B cell (primary cell): ENCODE data around the gene NTMT1. TPM values are rescaled to one million over a fixed set of nuclear protein-coding genes. Genes with fewer than 3 reads are reported as not detected.

Experiments
- ATAC-seq: fragments of 200-7000 bp; cut with Tn5 transposase; one replicate; pipeline ENCODE4 v1.10.0; 2021; ENCODE audit warnings: low read depth, mild to moderate bottlenecking, moderate number of reproducible peaks, moderate library complexity
- CTCF ChIA-PET: fragments of 350-600 bp; sonication (Branson Sonifier 250); formaldehyde crosslinking; loops from one replicate; lab custom pipeline; 2021; ENCODE audit warnings: antibody characterized with exemption, inconsistent platforms; lab: Charles Lee
- POLR2A ChIA-PET: fragments of 350-600 bp; sonication (Branson Sonifier 250); formaldehyde crosslinking; loops from one replicate; lab custom pipeline; 2021; ENCODE audit warnings: antibody characterized with exemption; lab: Charles Lee
- DNase-seq: peaks from one replicate; pipeline ENCODE4 v3.0.0; 2013
- H2AFZ ChIP-seq: 2 replicates; pipeline ENCODE4 v1.6.1; 2012; ENCODE audit warnings: mild to moderate bottlenecking, low read depth, low read length; ENCODE audit not compliant: insufficient read depth, poor library complexity, severe bottlenecking
- H3K27ac ChIP-seq, 2 donors: 1 replicate in 1 of 2; 2 replicates in 1 of 2; pipeline ENCODE4 v1.5.1; 2012 to 2013; ENCODE audit warnings: low read length in 2 of 2, mild to moderate bottlenecking in 2 of 2, moderate library complexity in 1 of 2
- H3K27me3 ChIP-seq, 4 experiments: fragments of 200-600 bp in 1 of 4; sonication (generic) in 1 of 4; replicated peaks in 1 of 4; 1 replicate in 2 of 4; 2 replicates in 2 of 4; pipeline versions ENCODE4 v1.6.1 to v1.7.0; 2013 to 2016; ENCODE audit warnings: low read length in 3 of 4, mild to moderate bottlenecking in 2 of 4, mixed read lengths in 1 of 4, moderate library complexity in 1 of 4; ENCODE audit not compliant: insufficient read depth in 4 of 4, control insufficient read depth in 3 of 4; ENCODE audit errors: control extremely low read depth in 1 of 4
- H3K36me3 ChIP-seq, 2 experiments: replicated peaks in 1 of 2; 1 replicate in 1 of 2; 2 replicates in 1 of 2; pipeline versions ENCODE4 v1.6.1 to v1.7.1; 2013; ENCODE audit warnings: low read length in 1 of 2; ENCODE audit not compliant: insufficient read depth in 2 of 2, control insufficient read depth in 1 of 2; ENCODE audit errors: control extremely low read depth in 1 of 2, extremely low read depth in 1 of 2
- H3K4me1 ChIP-seq, 2 donors: fragments of 200-600 bp in 1 of 2; sonication (generic) in 1 of 2; 1 replicate in 1 of 2; 2 replicates in 1 of 2; pipeline versions ENCODE4 v1.5.1 to v1.6.1; 2013 to 2017; ENCODE audit warnings: low read length in 2 of 2; ENCODE audit not compliant: control insufficient read depth in 2 of 2, insufficient read depth in 2 of 2
- H3K4me2 ChIP-seq: replicated peaks from 2 replicates; pipeline ENCODE3; 2012; ENCODE audit warnings: mild to moderate bottlenecking, low read depth, low read length; ENCODE audit not compliant: poor library complexity, severe bottlenecking
- H3K4me3 ChIP-seq, 5 experiments: fragments of 200-600 bp in 1 of 5; sonication (generic) in 1 of 5; 1 replicate in 3 of 5; 2 replicates in 2 of 5; pipeline versions ENCODE4 v1.5.1 to v1.7.0; 2011 to 2016; ENCODE audit warnings: low read length in 4 of 5, mild to moderate bottlenecking in 4 of 5, low read depth in 2 of 5, control low read depth in 1 of 5, moderate library complexity in 1 of 5; ENCODE audit not compliant: insufficient read depth in 1 of 5; ENCODE audit errors: control extremely low read depth in 1 of 5, extremely low read depth in 1 of 5
- H3K79me2 ChIP-seq: fragments of 200-600 bp; sonication (generic); one replicate; pipeline ENCODE4 v1.6.0; 2016; ENCODE audit warnings: low read length; ENCODE audit not compliant: control insufficient read depth, insufficient read depth
- H3K9ac ChIP-seq: fragments of 200-600 bp; sonication (generic); 2 replicates; pipeline ENCODE4 v1.6.1; 2017; ENCODE audit warnings: mild to moderate bottlenecking, low read length, moderate library complexity
- H3K9me3 ChIP-seq, 3 donors: one replicate each; pipeline versions ENCODE4 v1.6.1 to v1.7.1; 2013; ENCODE audit warnings: low read length in 2 of 3; ENCODE audit not compliant: control insufficient read depth in 2 of 3, insufficient read depth in 1 of 3; ENCODE audit errors: control extremely low read depth in 1 of 3
- H4K20me1 ChIP-seq: 2 replicates; pipeline ENCODE4 v1.6.0; 2012; ENCODE audit warnings: mild to moderate bottlenecking, low read length; ENCODE audit not compliant: insufficient read depth, control insufficient read depth, poor library complexity, severe bottlenecking
- H3K27ac Mint-ChIP-seq: one replicate; pipeline ENCODE4 v1.8.0; 2021; ENCODE audit warnings: mixed read lengths
- H3K27me3 Mint-ChIP-seq: one replicate; pipeline ENCODE4 v1.8.0; 2021; ENCODE audit warnings: mixed read lengths
- H3K4me1 Mint-ChIP-seq: one replicate; pipeline ENCODE4 v1.8.0; 2021; ENCODE audit warnings: mixed read lengths
- H3K4me3 Mint-ChIP-seq: one replicate; pipeline ENCODE4 v1.8.0; 2021; ENCODE audit warnings: mixed read lengths
- H3K9me3 Mint-ChIP-seq: one replicate; pipeline ENCODE4 v1.8.0; 2022; ENCODE audit warnings: mixed read lengths; ENCODE audit not compliant: insufficient read depth
- EZH2 ChIP-seq: IDR thresholded peaks from 2 replicates; pipeline ENCODE4 v1.6.1; 2012; ENCODE audit warnings: borderline replicate concordance, low read depth, mild to moderate bottlenecking, moderate library complexity, low read length; ENCODE audit not compliant: insufficient read depth, poor library complexity, severe bottlenecking
- WGBS: methylation state at CpG from one replicate; pipeline ENCODE4 v1.1.5; 2013; ENCODE audit warnings: missing lambda C conversion rate; ENCODE audit not compliant: insufficient coverage; 5-methylcytosine and 5-hydroxymethylcytosine counted together
- intact Hi-C: fragments of 100-400 bp; cut with micrococcal nuclease; formaldehyde crosslinking; loops from one replicate; pipeline ENCODE4 v1.10.0; 2022
- polyA plus RNA-seq: library from polyadenylated mRNA; depleted of rRNA; stranded (reverse); fragments of >200 nt; gene quantifications from 2 replicates; pipeline ENCODE4 v1.2.3, GENCODE V29; 2012
- total RNA-seq, 2 donors: library from RNA; stranded (reverse); fragments of 120-200 nt in 1 of 2; gene quantifications; 1 replicate in 1 of 2; 2 replicates in 1 of 2; pipeline versions ENCODE4 v1.2.3 to v1.2.4, GENCODE V29; 2013 to 2022
- TF ChIP-seq, protein P1 (sequence below): fragments of 200-600 bp; IDR thresholded peaks from one replicate; pipeline ENCODE4 v1.8.0; 2022; ENCODE audit warnings: antibody characterized with exemption, mild to moderate bottlenecking

Gene NTMT1
- total and polyA plus RNA-seq, 2 donors (not counting 1 experiment from before 2014, with no cell fraction given) = 21.8 to 35.3 TPM

GRCh38 chr9:129583308-129584038 is 42.5 kb upstream of the NTMT1 start:
- TF ChIP-seq, protein P1, sequence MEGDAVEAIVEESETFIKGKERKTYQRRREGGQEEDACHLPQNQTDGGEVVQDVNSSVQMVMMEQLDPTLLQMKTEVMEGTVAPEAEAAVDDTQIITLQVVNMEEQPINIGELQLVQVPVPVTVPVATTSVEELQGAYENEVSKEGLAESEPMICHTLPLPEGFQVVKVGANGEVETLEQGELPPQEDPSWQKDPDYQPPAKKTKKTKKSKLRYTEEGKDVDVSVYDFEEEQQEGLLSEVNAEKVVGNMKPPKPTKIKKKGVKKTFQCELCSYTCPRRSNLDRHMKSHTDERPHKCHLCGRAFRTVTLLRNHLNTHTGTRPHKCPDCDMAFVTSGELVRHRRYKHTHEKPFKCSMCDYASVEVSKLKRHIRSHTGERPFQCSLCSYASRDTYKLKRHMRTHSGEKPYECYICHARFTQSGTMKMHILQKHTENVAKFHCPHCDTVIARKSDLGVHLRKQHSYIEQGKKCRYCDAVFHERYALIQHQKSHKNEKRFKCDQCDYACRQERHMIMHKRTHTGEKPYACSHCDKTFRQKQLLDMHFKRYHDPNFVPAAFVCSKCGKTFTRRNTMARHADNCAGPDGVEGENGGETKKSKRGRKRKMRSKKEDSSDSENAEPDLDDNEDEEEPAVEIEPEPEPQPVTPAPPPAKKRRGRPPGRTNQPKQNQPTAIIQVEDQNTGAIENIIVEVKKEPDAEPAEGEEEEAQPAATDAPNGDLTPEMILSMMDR = no peak
- TF ChIP-seq EZH2 = no peak

GRCh38 chr9:129584136-129584535 is 41.8 kb upstream of the NTMT1 start:
- Histone ChIP-seq H3K36me3 (no peaks in the 10 kb centered on the region), H3K9me3 (peaks cover 0 to 5% (median 3%) of the 10 kb centered on the region in 3 donors), H3K27me3 (peaks cover 0 to 3% (median 1%) of the 10 kb centered on the region in 4 experiments), H3K4me1 (peaks cover 18 to 21% of the 10 kb centered on the region in 2 donors), H3K4me2 (peak overlapping the region; percentile 29), H3K4me3 (no peak overlapping the region), H3K27ac (no peak overlapping the region), H4K20me1 (no peaks in the 10 kb centered on the region), H3K79me2 (no peaks in the 10 kb centered on the region), H2AFZ (peak overlapping the region; percentile 68), H3K9ac (no peak overlapping the region)
- DNase-seq = peak; percentile 77
- Mint-ChIP-seq H3K27me3 (peaks cover 25% of the 10 kb centered on the region), H3K27ac (peak overlapping the region; percentile 2), H3K4me1 (peaks cover 22% of the 10 kb centered on the region), H3K4me3 (no peak overlapping the region), H3K9me3 (no peaks in the 10 kb centered on the region)
- intact Hi-C loops = no loop called here
- 75% methylated on average over 1 of the region's 1 CpG for WGBS
- ATAC-seq = peak; percentile 72
- TF ChIP-seq, protein P1 = no peak
- TF ChIP-seq EZH2 = no peak
- ChIA-PET POLR2A (interaction anchor here (0.6 kb wide), 1 partner anchor 201 kb away, joined by 5 read pairs; no protein-coding TSS in a partner anchor), CTCF (interaction anchor here (0.9 to 1.0 kb wide), 4 partner anchors 9 to 452 kb away, joined by 3 to 4 read pairs (median 4); no protein-coding TSS in a partner anchor)

More at GRCh38 chr9:129583308-129584038, 42.5 kb upstream of the NTMT1 start:
- peaks cover 23% of the 10 kb centered on the region for H3K4me1 Mint-ChIP-seq
- ChIA-PET POLR2A (no interaction called here), CTCF (interaction anchor here (0.9 to 1.0 kb wide), 3 partner anchors 9 to 452 kb away, joined by 3 to 4 read pairs (median 3); no protein-coding TSS in a partner anchor)
- intact Hi-C loops = no loop called here
- 73% methylated on average over 7 of the region's 10 CpGs for WGBS
- no peak overlapping the region for H3K4me2 ChIP-seq
- peaks cover 0 to 5% (median 3%) of the 10 kb centered on the region in 3 donors for H3K9me3 ChIP-seq
- H4K20me1 ChIP-seq = no peaks in the 10 kb centered on the region
- H3K9ac ChIP-seq = no peak overlapping the region
- no peak overlapping the region for H3K4me3 Mint-ChIP-seq
- no peak overlapping the region for H2AFZ ChIP-seq
- H3K27ac Mint-ChIP-seq = no peak overlapping the region
- no peak for ATAC-seq
- no peaks in the 10 kb centered on the region for H3K79me2 ChIP-seq
- no peak overlapping the region for H3K27ac ChIP-seq
- H3K4me1 ChIP-seq = peaks cover 18 to 21% of the 10 kb centered on the region in 2 donors
- DNase-seq = no peak
- H3K27me3 ChIP-seq = peaks cover 0 to 5% (median 2%) of the 10 kb centered on the region in 4 experiments
- H3K9me3 Mint-ChIP-seq = no peaks in the 10 kb centered on the region
- no peaks in the 10 kb centered on the region for H3K36me3 ChIP-seq
- no peak overlapping the region for H3K4me3 ChIP-seq
- peaks cover 19% of the 10 kb centered on the region for H3K27me3 Mint-ChIP-seq
